HG03460 (cell line): ENCODE results near the gene RAET1E.
"Not testable (repeated sequence)": the region's sequence is repeated elsewhere in the genome, so short reads cannot be mapped to it uniquely, and the experiment has no call there.

Experiments used
- ATAC-seq: cut with Tn5 transposase; IDR thresholded peaks from one replicate; pipeline ENCODE4 v1.9.1; 2021; ENCODE audit not compliant: unreplicated experiment

The RAET1E gene

GRCh38 chr6:149929422-149929821 is 31.5 kb upstream of the RAET1E start:
- ATAC-seq = no peak

- not testable (repeated sequence) for ATAC-seq
Observed at GRCh38 chr6:149927025-149927424, 29.1 kb upstream of the RAET1E start.

- ATAC-seq = no peak
Observed at GRCh38 chr6:149925974-149926777, 28.3 kb upstream of the RAET1E start.

GRCh38 chr6:149925253-149925973 is 27.5 kb upstream of the RAET1E start:
- ATAC-seq = no peak

- ATAC-seq = no peak
Observed at GRCh38 chr6:149924933-149925252, 27.0 kb upstream of the RAET1E start.

- no peak for ATAC-seq
Observed at GRCh38 chr6:149924206-149924932, 26.5 kb upstream of the RAET1E start.

GRCh38 chr6:149923327-149923986 is 25.5 kb upstream of the RAET1E start:
- ATAC-seq = no peak

GRCh38 chr6:149922642-149923326 is 24.9 kb upstream of the RAET1E start, which contains the start of gene RAET1G:
Gene RAET1G, minus strand, starts transcription at chr6:149923121. Its CDS starts 111 bp downstream, at chr6:149923010.
- ATAC-seq = no peak

- ATAC-seq = not testable (repeated sequence)
Observed at GRCh38 chr6:149922091-149922490, 24.2 kb upstream of the RAET1E start.

GRCh38 chr6:149921361-149921760 is 23.4 kb upstream of the RAET1E start:
- no peak for ATAC-seq

- ATAC-seq = no peak
Observed at GRCh38 chr6:149919834-149920225, 21.9 kb upstream of the RAET1E start.

- not testable (repeated sequence) for ATAC-seq
Observed at GRCh38 chr6:149919126-149919833, 21.4 kb upstream of the RAET1E start.

GRCh38 chr6:149918151-149918905 is 20.4 kb upstream of the RAET1E start:
- ATAC-seq = no peak

- no peak for ATAC-seq
Observed at GRCh38 chr6:149917679-149918078, 19.8 kb upstream of the RAET1E start.

- no peak for ATAC-seq
Observed at GRCh38 chr6:149915970-149916865, 18.3 kb upstream of the RAET1E start.

GRCh38 chr6:149913540-149914240 is 15.8 kb upstream of the RAET1E start:
- ATAC-seq = no peak

- ATAC-seq = no peak
Observed at GRCh38 chr6:149913085-149913484, 15.2 kb upstream of the RAET1E start.

GRCh38 chr6:149912680-149913079 is 14.8 kb upstream of the RAET1E start:
- not testable (repeated sequence) for ATAC-seq
